Fibroblast of mammary gland (primary cell): ENCODE measurements around the gene USP49.

ENCODE experiments used
- DNase-seq: peaks from one replicate; pipeline ENCODE4 v3.0.0-alpha.2; 2010; ENCODE audit warnings: low read depth
- H3K4me3 ChIP-seq: 2 replicates; pipeline ENCODE4 v1.5.1; 2011; ENCODE audit warnings: low read depth, mild to moderate bottlenecking, low read length, moderate library complexity; ENCODE audit not compliant: control insufficient read depth
- TF ChIP-seq, protein P1 (sequence below): conservative IDR thresholded peaks from 2 replicates; pipeline ENCODE4 v1.5.1; 2011; ENCODE audit warnings: low read depth, low read length, inconsistent platforms; ENCODE audit not compliant: control insufficient read depth, insufficient read depth

USP49 gene

GRCh38 chr6:41878961-41879405, 16.2 kb downstream of the USP49 start:
- TF ChIP-seq, protein P1, sequence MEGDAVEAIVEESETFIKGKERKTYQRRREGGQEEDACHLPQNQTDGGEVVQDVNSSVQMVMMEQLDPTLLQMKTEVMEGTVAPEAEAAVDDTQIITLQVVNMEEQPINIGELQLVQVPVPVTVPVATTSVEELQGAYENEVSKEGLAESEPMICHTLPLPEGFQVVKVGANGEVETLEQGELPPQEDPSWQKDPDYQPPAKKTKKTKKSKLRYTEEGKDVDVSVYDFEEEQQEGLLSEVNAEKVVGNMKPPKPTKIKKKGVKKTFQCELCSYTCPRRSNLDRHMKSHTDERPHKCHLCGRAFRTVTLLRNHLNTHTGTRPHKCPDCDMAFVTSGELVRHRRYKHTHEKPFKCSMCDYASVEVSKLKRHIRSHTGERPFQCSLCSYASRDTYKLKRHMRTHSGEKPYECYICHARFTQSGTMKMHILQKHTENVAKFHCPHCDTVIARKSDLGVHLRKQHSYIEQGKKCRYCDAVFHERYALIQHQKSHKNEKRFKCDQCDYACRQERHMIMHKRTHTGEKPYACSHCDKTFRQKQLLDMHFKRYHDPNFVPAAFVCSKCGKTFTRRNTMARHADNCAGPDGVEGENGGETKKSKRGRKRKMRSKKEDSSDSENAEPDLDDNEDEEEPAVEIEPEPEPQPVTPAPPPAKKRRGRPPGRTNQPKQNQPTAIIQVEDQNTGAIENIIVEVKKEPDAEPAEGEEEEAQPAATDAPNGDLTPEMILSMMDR = no peak
- DNase-seq = peak; percentile 55

DNA sequence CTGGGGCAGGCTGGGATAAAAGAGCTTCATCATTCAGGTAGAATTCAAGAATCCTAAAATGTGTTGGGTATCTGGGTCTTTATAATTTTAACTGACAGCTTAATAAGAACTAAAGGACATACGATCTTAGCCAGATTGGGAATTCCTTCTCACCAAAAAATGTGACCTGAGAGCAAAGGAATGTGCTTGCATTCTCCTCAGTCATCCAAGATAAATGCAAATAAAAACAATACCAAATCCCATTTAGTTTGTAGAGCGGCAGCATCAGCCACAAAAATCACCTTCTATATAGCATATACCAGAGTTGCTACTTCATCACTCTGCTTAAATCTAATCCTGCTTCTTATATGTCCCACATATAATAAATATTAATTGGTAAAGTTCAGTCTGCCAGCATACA, 16.9 kb downstream of the USP49 start:
- TF ChIP-seq, protein P1 = no peak
- no peak overlapping the region for H3K4me3 ChIP-seq
- DNase-seq = peak; percentile 29

More at GRCh38 chr6:41878961-41879405, 16.2 kb downstream of the USP49 start:
- H3K4me3 ChIP-seq = no peak overlapping the region

- H3K4me3 ChIP-seq = no peak overlapping the region
- TF ChIP-seq, protein P1 = no peak
- DNase-seq = no peak
Measured at GRCh38 chr6:41877051-41877680, 18.0 kb downstream of the USP49 start.

DNA sequence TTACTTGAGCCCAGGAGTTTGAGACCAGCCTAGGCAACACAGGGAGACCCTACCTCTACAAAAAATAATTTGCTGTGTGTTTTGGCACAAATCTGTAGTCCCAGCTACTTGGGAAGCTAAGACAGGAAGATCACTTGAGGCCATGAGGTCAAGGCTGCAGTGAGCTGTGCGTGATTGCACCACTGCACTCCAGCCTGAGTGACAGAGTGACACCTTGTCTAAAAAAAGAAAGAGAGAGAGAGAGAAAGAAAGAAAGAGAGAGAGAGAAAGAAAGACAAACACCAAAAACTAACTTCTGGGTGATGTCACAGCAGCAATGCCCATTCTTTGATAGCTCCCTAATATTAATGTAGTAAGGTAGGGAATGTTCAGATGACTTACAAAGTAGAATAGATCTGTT, 20.4 kb downstream of the USP49 start:
- no peak for DNase-seq
- no peak overlapping the region for H3K4me3 ChIP-seq
- TF ChIP-seq, protein P1 = no peak

- H3K4me3 ChIP-seq = no peak overlapping the region
- TF ChIP-seq, protein P1 = no peak
- DNase-seq = no peak
Measured at GRCh38 chr6:41872147-41872546, 23.0 kb downstream of the USP49 start.

GRCh38 chr6:41871691-41872090, 23.5 kb downstream of the USP49 start:
- no peak overlapping the region for H3K4me3 ChIP-seq
- DNase-seq = no peak
- TF ChIP-seq, protein P1 = no peak
